ENCODE measurements around the gene ECI1. TPM values are rescaled to one million over a fixed set of nuclear protein-coding genes. Genes with fewer than 3 reads are reported as not detected.

The ECI1 gene
- total and polyA plus RNA-seq, 2 of the 13 experiments (the other 11 are each of a cell fraction or from before 2014, with no cell fraction given): 82.0 to 102 TPM

DNA sequence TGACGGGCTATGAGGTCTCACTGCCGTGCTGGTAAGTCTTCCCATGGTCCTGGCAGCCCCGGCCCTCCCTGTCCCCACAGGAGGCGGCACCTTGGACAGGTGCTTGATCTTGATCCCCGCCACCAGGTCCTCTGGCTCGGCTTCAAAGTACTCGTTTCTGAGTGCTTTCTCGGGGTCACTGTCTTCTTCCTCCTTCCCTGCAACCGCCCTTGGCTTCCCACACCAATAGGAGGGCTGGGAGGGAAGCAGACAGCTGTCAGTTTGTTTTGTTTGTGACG is 48.5 kb upstream of the ECI1 start:
- FAIRE-seq: no peak

More for the DNA sequence above, 48.5 kb upstream of the ECI1 start:
- H3K4me3 ChIP-seq (replicated peaks in 1 of 3; ENCODE audit: insufficient read depth in 1 of 3, low read depth in 2 of 3, low read length in 3 of 3): no peak overlapping the region
- ATAC-seq (no peak; the same call in 2 of the 3 replicates), DNase-seq (ENCODE audit: low spot score) (no peak)
- no peak overlapping the region for H3K9ac ChIP-seq (ENCODE audit: insufficient read depth, low read depth, low read length)
- H3K36me3 ChIP-seq (replicated peaks in 1 of 2; ENCODE audit: control insufficient read depth in 1 of 2, insufficient read depth in 2 of 2, low read length in 2 of 2): no peaks in the 10 kb centered on the region
- no peak overlapping the region for H2AFZ ChIP-seq (ENCODE audit: low read length)
- H3K9me3 ChIP-seq (ENCODE audit: low read length): no peaks in the 10 kb centered on the region
- no peaks in the 10 kb centered on the region for H4K20me1 ChIP-seq (ENCODE audit: insufficient read depth, low read length)
- CTCF ChIA-PET (ENCODE audit: low intra/inter-chr PET ratio, low total read pairs): no interaction called here
- H3K79me2 ChIP-seq (ENCODE audit: insufficient read depth, low read length): no peaks in the 10 kb centered on the region
- no peak overlapping the region for H3K4me2 ChIP-seq (ENCODE audit: low read depth, low read length)
- POLR2A ChIA-PET: no interaction called here
- 7% methylated on average over 5 of the region's 10 CpGs for WGBS (ENCODE audit: low lambda C conversion rate)
- H3K4me1 ChIP-seq (ENCODE audit: insufficient read depth, low read length): peaks cover 10% of the 10 kb centered on the region
- intact Hi-C loops (cut with micrococcal nuclease; ENCODE audit: unreplicated experiment): no loop called here
- H3K27me3 ChIP-seq (ENCODE audit: control insufficient read depth in 1 of 2, insufficient read depth in 2 of 2, low read length in 2 of 2): peaks cover 10 to 42% of the 10 kb centered on the region in 2 experiments; a peak in 4 of 5 replicates
- BruUV-seq (replicated peaks): no TSS peak
- in situ Hi-C loops (cut with HindIII; ENCODE audit: extremely low pct_ligation_motif_present, low pct_unique_long_range_greater_than_20kb): no loop called here
- H3K27ac ChIP-seq (ENCODE audit: extremely low read length, insufficient read depth, low read length): no peak overlapping the region
- no peak for TF ChIP-seq ZNF75D (CRISPR knock-in tag; IDR thresholded peaks at IDR 0.05; ENCODE audit: borderline replicate concordance)
- TF ChIP-seq ZNF772 (CRISPR knock-in tag; IDR thresholded peaks at IDR 0.05): no peak
- no peak for TF ChIP-seq PTBP1 (IDR thresholded peaks at IDR 0.05; ENCODE audit: low read depth, low read length, poor library complexity, severe bottlenecking)
- TF ChIP-seq KLF13 (CRISPR knock-in tag; IDR thresholded peaks at IDR 0.05): no peak
- no peak for TF ChIP-seq HOXA9 (CRISPR knock-in tag; IDR thresholded peaks at IDR 0.05; ENCODE audit: borderline replicate concordance)
- TF ChIP-seq NFYB (CRISPR knock-in tag; IDR thresholded peaks at IDR 0.05): no peak
- TF ChIP-seq ZNF468 (CRISPR knock-in tag; IDR thresholded peaks at IDR 0.05): no peak
- no peak for TF ChIP-seq PAWR (CRISPR knock-in tag; IDR thresholded peaks at IDR 0.05; ENCODE audit: borderline replicate concordance)
- no peak for TF ChIP-seq TFDP1 (CRISPR knock-in tag; IDR thresholded peaks at IDR 0.05; ENCODE audit: borderline replicate concordance)
- no peak for TF ChIP-seq TFE3 (CRISPR knock-in tag; IDR thresholded peaks at IDR 0.05)
- TF ChIP-seq ZBTB44 (CRISPR knock-in tag; IDR thresholded peaks at IDR 0.05): no peak

All from HepG2 (cell line).